Measurements from ENCODE around the gene PDLIM3.
"Not testable (repeated sequence)": the region's sequence is repeated elsewhere in the genome, so short reads cannot be mapped to it uniquely, and the experiment has no call there.

PDLIM3 gene

GRCh38 chr4:185554365-185555126 lies 19.2 kb upstream of the PDLIM3 start:
- DNase-seq (ENCODE audit: low read depth): no peak

GRCh38 chr4:185552254-185552653 lies 16.9 kb upstream of the PDLIM3 start:
- DNase-seq (ENCODE audit: low read depth): no peak

DNA sequence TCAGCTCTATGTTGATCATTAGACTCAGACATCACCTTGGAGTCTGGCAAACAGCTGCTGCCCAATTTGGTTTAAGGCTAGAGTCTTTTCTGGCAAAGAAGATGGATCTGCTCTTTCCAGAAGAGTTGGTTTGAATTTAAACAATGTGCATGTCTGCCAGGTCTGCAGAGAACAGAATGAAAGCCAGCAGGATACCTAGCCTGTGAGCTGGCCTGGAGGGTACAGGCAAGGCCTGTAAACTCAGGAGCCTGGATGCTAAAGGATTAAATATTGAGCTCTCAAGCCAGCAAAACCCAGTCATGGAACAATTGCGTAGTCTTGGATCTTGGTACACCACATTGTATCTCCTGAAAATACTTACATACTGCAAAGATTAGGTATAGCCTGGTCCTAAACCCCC lies 15.6 kb upstream of the PDLIM3 start:
- no peak for DNase-seq (ENCODE audit: low read depth)

DNA sequence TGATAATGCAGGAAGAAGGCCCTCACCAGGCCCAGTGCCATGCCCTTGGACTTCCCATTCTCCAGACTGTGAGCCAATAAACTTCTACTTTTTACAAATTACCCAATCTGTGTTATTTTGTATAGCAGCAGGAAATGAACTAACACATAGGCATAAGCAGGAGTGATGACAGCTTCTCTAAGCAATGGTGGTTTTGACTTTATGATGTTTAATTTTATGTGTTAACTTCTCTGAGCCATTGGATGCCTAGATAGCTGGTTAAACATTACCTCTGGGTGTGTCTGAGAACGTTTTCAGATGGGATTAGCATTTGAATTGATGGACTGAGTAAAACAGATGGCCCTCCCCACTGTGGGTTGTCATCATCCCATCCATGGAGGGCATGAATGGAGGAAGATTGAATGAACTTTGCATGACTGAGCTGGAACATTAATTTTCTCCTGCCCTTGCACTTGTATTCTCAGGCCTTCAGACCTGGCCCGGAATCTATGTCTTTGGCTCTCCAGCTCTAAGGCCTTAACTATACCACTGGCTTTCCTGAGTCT lies 13.9 kb upstream of the PDLIM3 start:
- no peak for DNase-seq (ENCODE audit: low read depth)

GRCh38 chr4:185548587-185548986 lies 13.3 kb upstream of the PDLIM3 start:
- no peak for DNase-seq (ENCODE audit: low read depth)

DNA sequence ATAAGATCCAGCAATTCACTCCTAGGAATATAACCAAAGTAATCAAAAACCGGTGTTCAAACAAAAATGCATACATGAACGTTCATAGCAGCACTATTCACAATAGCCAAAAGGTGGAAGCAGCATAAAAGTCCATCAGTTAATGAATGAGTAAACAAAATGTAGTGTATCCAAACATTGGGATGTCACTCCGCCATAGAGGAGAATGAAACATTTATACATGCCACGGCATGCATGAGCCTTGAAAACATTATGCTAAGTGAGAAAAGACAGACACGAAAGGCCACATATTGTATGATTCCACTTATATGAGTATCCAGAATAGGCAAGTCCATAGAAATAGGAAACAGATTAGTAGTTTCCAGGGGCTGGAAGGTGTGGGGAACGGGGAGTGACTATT lies 11.0 kb upstream of the PDLIM3 start:
- no peak for DNase-seq (ENCODE audit: low read depth)

DNA sequence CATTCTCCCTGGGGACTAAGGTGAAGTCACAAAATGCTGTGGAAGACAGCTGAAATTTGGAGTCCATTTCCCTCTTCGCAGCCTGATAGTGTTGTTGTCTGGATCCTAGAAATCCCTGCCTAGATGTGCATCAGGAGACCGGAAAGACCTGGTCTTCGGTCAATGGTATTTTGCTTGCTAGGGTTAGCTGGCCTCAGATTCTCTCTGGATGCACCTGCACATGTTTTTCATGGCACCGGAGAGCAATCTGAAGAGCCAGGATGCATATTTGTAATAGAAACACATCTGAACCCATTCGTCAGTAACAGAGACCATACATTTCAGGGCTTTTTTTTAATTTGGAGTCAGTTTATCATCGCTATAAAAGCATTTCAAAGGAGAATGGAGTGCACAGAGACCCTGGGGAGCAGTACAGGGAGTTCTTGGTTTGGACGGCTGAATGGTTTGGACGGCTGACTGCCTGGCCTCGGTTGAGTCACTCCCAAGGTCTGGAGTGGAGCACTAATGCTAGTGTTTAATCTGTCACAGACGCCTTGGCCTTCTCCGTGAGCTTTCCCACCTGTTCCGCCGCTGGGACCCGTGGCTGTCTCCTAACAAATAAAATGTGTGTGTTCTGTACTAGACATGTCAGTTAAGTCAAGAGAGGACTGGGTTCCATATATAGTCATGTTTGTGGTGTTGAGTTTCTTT lies 7.5 kb upstream of the PDLIM3 start:
- DNase-seq (ENCODE audit: low read depth): no peak

DNA sequence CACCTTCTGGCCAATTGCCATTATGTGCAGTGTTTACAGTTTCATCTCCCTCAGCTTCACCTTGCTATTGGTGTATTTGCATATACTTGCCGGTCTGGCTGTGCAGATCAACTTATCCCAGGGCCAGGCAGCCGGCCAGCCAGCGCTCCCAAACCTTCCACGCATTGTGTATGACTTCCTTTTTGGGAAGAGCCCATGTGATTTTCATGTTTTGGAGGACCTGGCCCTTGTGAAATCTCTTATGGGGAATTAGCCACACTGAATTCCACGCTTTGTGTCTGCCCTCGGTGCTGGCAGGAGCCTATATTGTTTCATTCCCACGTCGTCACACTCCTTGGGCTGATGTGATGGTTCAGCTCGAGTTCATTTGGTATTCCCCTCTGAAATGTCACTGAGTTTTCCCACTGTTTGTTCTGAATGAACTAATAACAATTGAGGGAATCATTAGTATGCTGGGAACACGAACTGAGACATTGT lies 6.0 kb upstream of the PDLIM3 start:
- no peak for DNase-seq (ENCODE audit: low read depth)

DNA sequence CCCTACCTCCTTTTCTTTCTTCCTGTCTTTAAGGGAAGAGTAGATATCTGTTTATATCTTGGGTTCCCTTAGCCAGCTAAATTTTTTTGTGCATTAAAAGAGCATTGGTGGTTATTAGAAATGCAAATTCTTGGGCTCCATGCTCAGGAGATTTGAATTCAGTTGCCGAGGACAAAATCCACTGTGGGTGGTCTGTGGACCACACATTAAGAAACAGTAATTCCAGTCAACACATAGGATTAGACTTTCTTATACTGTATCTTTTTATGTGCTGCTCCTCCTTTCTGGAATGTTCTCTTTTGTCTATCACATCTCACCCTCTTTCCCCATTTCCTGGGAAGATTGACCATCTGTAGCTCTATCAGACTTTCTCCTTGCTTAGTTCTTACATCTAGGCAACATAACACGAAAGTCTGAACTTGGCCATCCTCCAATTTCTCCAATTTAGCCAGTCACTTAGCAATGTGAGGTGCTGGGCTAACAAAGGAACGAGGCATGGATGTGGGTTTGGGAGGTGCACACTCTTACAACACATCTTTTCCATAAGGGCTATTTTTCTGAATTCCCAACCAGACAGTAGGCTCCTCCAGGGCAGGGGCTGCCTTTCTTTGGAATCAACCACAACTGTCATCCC lies 5.3 kb upstream of the PDLIM3 start:
- DNase-seq (ENCODE audit: low read depth): no peak

DNA sequence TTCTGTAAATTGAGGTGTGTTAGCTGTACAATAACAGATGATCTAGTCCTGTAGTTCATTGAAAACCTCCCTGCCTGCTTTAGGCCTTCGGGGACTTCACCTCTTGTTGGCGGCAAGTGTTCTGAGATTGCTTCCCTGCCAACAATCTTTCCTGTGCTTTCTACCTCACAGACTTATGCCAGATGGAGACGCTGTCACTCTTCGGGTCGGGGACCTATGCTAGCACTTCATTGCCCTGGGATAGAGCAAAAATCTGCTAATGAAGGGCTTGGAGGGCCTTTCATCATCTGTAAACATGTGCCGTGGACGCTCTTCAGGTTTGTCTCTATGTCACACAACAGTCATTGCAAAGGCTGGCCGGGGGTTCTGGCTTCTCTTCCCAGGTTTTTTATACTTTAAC lies 4.7 kb upstream of the PDLIM3 start:
- no peak for DNase-seq (ENCODE audit: low read depth)

- DNase-seq (ENCODE audit: low read depth): no peak
Measured at GRCh38 chr4:185538806-185539205, 3.5 kb upstream of the PDLIM3 start.

DNA sequence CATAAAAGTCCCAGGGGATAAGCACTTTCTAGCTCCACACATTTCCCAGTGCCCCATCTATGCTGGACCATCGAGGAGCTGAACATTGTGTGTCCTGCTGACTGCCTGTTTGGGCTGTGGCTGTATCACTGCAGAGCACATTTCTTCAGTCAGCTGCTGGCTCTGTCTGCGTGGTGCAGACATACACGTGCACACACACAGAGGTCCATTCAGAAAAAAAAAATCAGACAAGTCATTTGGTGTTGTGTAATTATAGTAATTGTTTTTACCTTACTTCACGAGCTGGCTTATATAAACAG lies 1.1 kb upstream of the PDLIM3 start:
- DNase-seq (ENCODE audit: low read depth): no peak

GRCh38 chr4:185535612-185536410 lies 504 bp upstream of the PDLIM3 start:
- DNase-seq (ENCODE audit: low read depth): no peak

DNA sequence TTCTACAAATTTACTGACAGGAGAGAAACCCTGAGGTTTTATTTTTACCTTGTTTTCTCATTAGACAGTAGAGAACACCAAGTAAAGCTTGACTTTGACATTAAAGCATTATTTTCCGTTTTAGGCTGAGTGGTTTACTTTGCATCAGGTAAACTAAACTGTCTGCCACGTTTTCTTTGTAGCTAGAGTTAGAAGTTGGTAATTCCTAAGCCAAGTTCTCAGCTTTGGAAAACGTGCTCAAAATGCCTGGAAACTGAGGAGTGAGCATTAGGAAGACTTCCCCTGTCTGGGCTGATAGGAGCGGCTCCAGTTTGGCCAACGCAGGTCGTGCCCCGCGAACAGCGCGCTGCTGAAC lies 819 bp downstream of the PDLIM3 start:
- DNase-seq (ENCODE audit: low read depth): no peak

DNA sequence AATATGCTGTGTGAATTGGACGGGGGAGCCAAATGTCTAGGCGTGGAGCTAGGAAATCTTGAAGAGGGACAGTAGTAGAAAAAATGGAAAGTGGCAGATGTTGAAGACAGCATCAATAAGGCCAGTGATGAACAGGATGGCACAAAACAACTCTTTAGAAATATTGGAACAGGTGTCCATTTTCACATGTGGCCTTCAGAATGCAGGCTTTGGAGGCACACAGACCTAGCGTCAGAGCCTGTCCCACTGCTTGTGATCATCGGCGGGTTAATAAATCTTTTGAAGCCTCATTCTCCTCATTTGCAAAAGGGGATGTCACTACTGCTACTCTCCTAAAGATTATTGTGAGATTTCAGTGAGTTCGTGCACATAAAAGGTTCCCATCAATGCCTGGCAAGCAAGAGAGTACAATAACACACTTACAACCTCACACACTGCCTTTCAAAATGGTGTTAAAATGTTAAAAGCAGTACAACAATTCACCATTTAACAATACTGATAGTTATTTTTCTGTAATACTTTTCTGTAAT lies 2.4 kb downstream of the PDLIM3 start:
- DNase-seq (ENCODE audit: low read depth): no peak

DNA sequence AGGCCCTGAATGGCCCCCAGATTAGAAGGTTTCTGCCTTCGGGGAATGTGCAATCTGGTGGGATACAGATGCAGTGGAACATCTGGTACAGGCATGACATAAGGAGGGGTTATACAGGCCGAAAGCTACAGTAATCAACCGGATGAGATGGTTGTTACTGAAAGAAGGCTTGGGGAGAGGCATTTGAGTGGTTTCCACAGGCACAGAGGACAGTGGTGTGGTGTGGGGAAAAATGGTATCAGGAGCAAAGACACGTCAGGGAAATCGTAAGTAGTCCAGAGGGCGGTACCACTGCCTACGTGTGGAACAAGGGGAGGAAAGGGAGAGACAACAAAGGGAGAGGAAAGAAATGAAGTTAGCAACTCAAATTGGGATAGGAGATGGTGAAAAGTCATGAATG lies 3.0 kb downstream of the PDLIM3 start:
- DNase-seq (ENCODE audit: low read depth): no peak

DNA sequence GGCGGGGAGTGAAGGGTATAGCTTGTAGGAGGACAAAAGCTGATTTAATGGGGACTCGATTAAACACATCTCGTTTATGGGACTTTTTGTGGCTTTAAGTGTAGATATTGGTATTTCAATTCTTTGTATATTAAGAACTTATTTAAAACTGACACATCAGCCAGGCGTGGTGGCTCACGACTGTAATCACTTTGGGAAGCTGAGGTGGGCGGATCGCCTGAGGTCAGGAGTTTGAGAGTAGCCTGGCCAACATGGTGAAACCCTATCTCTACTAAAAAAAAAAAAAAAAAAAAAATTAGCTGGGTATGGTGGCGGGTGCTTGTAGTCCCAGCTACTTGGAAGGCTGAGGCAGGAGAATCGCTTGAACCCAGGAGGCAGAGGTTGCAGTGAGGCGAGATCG lies 3.7 kb downstream of the PDLIM3 start:
- not testable (repeated sequence) for DNase-seq (ENCODE audit: low read depth)

- DNase-seq (ENCODE audit: low read depth): no peak
Measured at GRCh38 chr4:185529413-185529812, 5.9 kb downstream of the PDLIM3 start.

- DNase-seq (ENCODE audit: low read depth): no peak
Measured at GRCh38 chr4:185524888-185525863, 10.1 kb downstream of the PDLIM3 start.

DNA sequence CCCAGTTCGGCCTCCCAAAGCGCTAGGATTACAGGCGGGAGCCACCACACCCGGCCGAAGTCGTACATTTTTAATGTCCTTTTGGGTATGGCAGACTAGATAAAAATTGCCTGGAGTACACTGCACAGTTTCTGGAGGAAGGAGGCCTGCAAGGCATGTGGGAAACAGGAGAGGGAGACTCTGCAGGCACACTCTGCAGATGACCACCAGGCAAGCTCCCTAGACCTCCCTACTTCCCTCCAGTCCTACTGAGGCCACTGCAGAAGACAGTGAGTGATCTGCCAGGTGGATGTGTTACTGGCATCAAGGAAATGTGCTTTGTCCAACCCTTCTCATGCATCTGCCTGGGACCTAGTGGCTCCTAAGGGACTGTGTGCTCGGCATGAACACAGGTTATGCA lies 11.4 kb downstream of the PDLIM3 start:
- no peak for DNase-seq (ENCODE audit: low read depth)

DNA sequence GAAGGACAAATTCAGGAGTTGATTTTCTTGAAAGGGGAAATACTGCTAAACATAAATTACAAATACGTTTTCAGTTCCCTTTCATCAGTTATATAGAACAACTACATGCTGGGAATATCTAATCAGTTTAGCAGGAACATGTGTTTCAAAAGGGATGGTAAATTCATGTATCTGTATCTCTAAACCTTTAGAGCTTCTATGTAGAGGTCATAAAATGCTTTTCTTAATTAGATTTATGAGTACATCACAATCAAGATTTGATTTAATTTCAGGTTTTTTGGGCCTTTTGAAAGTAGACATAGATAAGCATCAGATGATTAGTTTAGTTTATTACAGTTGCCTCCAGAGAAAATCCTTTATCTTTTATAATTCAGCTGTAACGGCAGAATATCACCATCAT lies 12.9 kb downstream of the PDLIM3 start:
- no peak for DNase-seq (ENCODE audit: low read depth)
